ENCODE measurements around the gene LRP1-AS.

DNA sequence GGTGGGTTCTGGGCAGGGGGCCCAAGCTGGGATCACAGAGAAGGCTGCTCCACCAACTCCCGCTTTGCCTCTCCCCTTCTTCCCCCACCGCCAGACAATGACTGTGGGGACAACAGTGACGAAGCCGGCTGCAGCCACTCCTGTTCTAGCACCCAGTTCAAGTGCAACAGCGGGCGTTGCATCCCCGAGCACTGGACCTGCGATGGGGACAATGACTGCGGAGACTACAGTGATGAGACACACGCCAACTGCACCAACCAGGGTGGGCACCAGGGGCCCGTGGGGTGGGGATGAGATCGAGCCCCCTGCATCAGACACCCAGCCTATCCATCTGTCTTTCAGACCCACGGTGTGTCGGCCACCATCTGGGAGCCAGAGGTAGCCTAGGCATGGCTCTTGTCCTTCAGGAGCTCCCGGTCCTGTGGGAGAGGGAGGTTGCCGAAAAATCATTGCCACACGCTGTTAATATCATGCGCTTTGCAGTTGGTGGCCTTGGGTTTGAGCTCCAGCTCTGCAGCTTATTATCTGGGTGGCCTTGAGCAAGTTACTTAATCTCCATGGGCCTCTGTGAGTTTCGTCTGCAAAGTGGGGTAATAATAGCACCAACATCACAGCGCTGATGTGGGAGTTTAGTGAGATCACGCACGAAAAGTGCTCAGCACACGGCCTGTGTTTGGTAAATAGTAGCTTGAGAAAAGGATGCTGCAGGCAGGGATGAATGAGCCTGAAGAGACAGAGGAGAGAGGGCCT is 21.8 kb upstream of the LRP1-AS start:
- TF ChIP-seq CTCF (IDR thresholded peaks at IDR 0.05; ENCODE audit: poor library complexity) (no peak), EZH2 (IDR thresholded peaks at IDR 0.05; ENCODE audit: borderline replicate concordance) (no peak), EZH2phosphoT487 (IDR thresholded peaks at IDR 0.05; ENCODE audit: low read depth, severe bottlenecking, unreplicated experiment) (no peak)

All from hepatocyte (in vitro differentiated cells).